GM12878 (cell line): ENCODE data around the gene GP5.

ENCODE experiments used
- BACH1 ChIP-seq: fragments of 450-650 bp; IDR thresholded peaks from 2 replicates; pipeline ENCODE4 v1.6.1; 2017; ENCODE audit warnings: mild to moderate bottlenecking, borderline replicate concordance
- CREB1 ChIP-seq: IDR thresholded peaks from 2 replicates; pipeline ENCODE4 v1.6.1; 2012; ENCODE audit warnings: low read depth, mild to moderate bottlenecking, inconsistent platforms
- POLR2A ChIP-seq: IDR thresholded peaks from 2 replicates; pipeline ENCODE4 v1.6.1; 2011; ENCODE audit warnings: low read depth, mild to moderate bottlenecking, low read length
- TF ChIP-seq, protein P1 (sequence below): IDR thresholded peaks from 2 replicates; pipeline ENCODE4 v1.6.1; 2011; ENCODE audit warnings: borderline replicate concordance, low read depth, mild to moderate bottlenecking, moderate library complexity, mixed read lengths, low read length; ENCODE audit not compliant: insufficient read depth; ENCODE audit errors: extremely low read length

DNA sequence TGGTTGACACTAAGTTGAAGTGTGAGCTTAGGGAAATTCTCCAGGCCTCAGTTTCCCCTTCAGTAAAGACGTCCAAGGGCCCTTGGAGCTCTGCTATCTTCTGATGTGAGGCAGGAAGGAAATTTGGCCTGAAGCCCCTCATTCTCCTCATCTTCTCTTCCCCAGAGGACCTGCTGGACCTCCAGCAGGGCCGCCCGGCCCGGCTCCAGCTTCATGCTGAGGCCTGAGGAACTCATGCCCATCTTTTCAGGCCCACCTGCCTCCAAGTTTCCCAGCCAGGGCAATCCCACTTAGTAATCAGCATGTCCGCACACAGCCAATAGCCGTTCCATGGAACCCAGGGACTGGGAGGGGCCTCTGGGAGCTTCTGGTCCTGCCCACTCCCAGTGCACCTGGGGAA, 33.5 kb downstream of the GP5 start:
- no peak for TF ChIP-seq BACH1
- TF ChIP-seq, protein P1, sequence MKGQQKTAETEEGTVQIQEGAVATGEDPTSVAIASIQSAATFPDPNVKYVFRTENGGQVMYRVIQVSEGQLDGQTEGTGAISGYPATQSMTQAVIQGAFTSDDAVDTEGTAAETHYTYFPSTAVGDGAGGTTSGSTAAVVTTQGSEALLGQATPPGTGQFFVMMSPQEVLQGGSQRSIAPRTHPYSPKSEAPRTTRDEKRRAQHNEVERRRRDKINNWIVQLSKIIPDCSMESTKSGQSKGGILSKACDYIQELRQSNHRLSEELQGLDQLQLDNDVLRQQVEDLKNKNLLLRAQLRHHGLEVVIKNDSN, result no peak
- no peak for TF ChIP-seq CREB1
- no peak for TF ChIP-seq POLR2A
